T-helper 2 cell treated with Interferon-gamma antibody and Interleukin-4, amounts not matched to agents 5 μg/mL and 100 μg/mL, for 36 hours (primary cell): ENCODE data around the gene ROPN1L.
A peak's percentile ranks its signal among the peaks of the same experiment; 100 is the strongest.
"Not testable (repeated sequence)": the region's sequence is repeated elsewhere in the genome, so short reads cannot be mapped to it uniquely, and the experiment has no call there.

Experiments
- DNase-seq: peaks from one replicate; pipeline ENCODE4 v3.0.0; 2021; ENCODE audit warnings: low spot score
- H3K27ac Mint-ChIP-seq: one replicate; pipeline ENCODE4 v1.8.0; 2021; ENCODE audit warnings: mild to moderate bottlenecking, mixed read lengths
- H3K27me3 Mint-ChIP-seq: one replicate; pipeline ENCODE4 v1.8.0; 2021; ENCODE audit warnings: low read depth, mixed read lengths
- H3K36me3 Mint-ChIP-seq: one replicate; pipeline ENCODE4 v1.8.0; 2021; ENCODE audit warnings: low read depth, mixed read lengths
- H3K4me1 Mint-ChIP-seq: one replicate; pipeline ENCODE4 v1.8.0; 2021; ENCODE audit warnings: low read depth, mixed read lengths
- H3K4me3 Mint-ChIP-seq: one replicate; pipeline ENCODE4 v1.8.0; 2022; ENCODE audit warnings: mild to moderate bottlenecking, moderate library complexity, mixed read lengths
- H3K9me3 Mint-ChIP-seq: one replicate; pipeline ENCODE4 v1.8.0; 2021; ENCODE audit warnings: mixed read lengths

ROPN1L gene

GRCh38 chr5:10441083-10441991 lies at the start of gene ROPN1L:
ROPN1L (plus strand) TSS chr5:10441879; CDS start chr5:10442168, 289 bp downstream.
- H3K4me3 Mint-ChIP-seq, result peak within 1 kb of the TSS; percentile 86
- H3K27me3 Mint-ChIP-seq, result peaks cover 7% of the 10 kb centered on the region
- H3K27ac Mint-ChIP-seq, result no peak within 1 kb of the TSS
- peaks cover 33% of the 10 kb centered on the region for H3K36me3 Mint-ChIP-seq
- H3K4me1 Mint-ChIP-seq, result peaks cover 40% of the 10 kb centered on the region
- DNase-seq, result peak; percentile 86
- H3K9me3 Mint-ChIP-seq, result peaks cover 16% of the 10 kb centered on the region

- not testable (repeated sequence) for H3K27me3 Mint-ChIP-seq, H3K4me1 Mint-ChIP-seq, H3K4me3 Mint-ChIP-seq, H3K27ac Mint-ChIP-seq, H3K9me3 Mint-ChIP-seq, DNase-seq
- H3K36me3 Mint-ChIP-seq, result peaks cover 50% of the 10 kb centered on the region
Measured at GRCh38 chr5:10392567-10393328, 48.9 kb upstream of the ROPN1L start.

- Mint-ChIP-seq H3K36me3 (peaks cover 50% of the 10 kb centered on the region), H3K27ac (no peak overlapping the region)
Measured at GRCh38 chr5:10393491-10393890, 48.2 kb upstream of the ROPN1L start.

GRCh38 chr5:10396552-10396951 lies 45.1 kb upstream of the ROPN1L start:
- Mint-ChIP-seq H3K27ac (no peak overlapping the region), H3K4me1 (peaks cover 6% of the 10 kb centered on the region)

More at GRCh38 chr5:10393491-10393890, 48.2 kb upstream of the ROPN1L start:
- no peaks in the 10 kb centered on the region for H3K9me3 Mint-ChIP-seq
- DNase-seq, result no peak
- H3K27me3 Mint-ChIP-seq, result no peaks in the 10 kb centered on the region
- no peaks in the 10 kb centered on the region for H3K4me1 Mint-ChIP-seq
- no peak overlapping the region for H3K4me3 Mint-ChIP-seq

DNA sequence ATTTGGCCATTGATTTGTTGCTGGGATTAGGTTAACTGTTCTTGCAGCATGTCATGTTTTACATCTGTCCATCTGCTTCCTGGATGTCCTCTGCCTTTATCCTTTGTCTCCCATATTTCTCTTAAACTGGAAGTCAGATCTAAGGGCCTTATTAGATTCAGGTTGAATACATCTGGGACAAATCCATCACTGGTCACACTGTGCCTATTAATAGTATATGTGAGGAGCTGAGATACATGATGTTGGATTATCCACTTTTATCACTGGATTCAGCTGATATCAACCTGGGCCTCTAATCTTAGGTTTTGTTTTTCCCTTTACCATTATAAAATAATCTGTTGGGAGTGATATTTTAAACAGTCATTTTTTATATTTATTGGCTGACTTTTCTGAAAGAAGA lies 41.8 kb upstream of the ROPN1L start:
- no peaks in the 10 kb centered on the region for H3K27me3 Mint-ChIP-seq
- no peak for DNase-seq
- no peaks in the 10 kb centered on the region for H3K9me3 Mint-ChIP-seq
- H3K4me1 Mint-ChIP-seq, result peaks cover 6% of the 10 kb centered on the region
- no peak overlapping the region for H3K27ac Mint-ChIP-seq
- H3K36me3 Mint-ChIP-seq, result peaks cover 37% of the 10 kb centered on the region
- H3K4me3 Mint-ChIP-seq, result no peak overlapping the region

More at GRCh38 chr5:10396552-10396951, 45.1 kb upstream of the ROPN1L start:
- no peak for DNase-seq
- Mint-ChIP-seq H3K27me3 (no peaks in the 10 kb centered on the region), H3K4me3 (no peak overlapping the region), H3K36me3 (peaks cover 46% of the 10 kb centered on the region), H3K9me3 (no peaks in the 10 kb centered on the region)

DNA sequence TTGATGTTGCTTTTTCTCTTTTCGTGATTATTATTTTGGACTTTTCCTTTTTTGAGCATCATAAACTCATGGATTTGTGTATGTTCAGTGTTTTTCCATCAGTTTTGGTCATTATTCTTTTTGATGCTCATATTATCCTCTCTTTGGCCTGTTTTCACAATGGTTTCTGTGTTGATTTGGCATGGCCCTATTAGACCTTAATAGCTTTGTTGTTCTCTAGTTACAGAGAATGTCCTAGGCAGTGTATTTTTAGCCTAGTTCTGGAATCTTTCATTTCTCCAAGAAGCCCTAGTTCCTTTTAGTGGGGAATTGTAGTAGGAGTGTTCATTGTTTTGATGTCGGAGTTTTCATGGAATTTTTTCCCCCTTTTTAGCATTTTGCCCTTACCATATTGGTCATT lies 41.3 kb upstream of the ROPN1L start:
- Mint-ChIP-seq H3K4me1 (peaks cover 6% of the 10 kb centered on the region), H3K36me3 (peaks cover 38% of the 10 kb centered on the region), H3K27me3 (no peaks in the 10 kb centered on the region), H3K4me3 (no peak overlapping the region), H3K9me3 (no peaks in the 10 kb centered on the region), H3K27ac (no peak overlapping the region)
- DNase-seq, result no peak

DNA sequence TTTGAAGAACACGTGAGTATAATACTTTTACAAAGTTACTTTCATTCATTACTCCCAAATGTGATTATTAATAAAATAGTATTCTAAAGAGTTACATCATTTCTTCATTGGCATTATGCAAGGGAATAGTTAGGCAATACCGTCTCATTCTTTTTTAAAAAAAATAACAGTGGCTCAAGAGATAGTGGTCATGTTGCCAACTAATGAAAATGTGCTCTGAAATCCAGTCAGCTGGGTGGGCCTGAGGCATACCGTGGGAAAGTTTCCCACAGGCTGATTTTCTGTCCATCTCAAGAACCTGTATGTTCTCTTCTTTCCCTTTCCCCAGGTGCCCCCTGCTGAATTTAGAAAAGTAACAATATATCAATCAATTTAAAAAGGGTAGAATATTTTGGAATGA lies 40.8 kb upstream of the ROPN1L start:
- no peaks in the 10 kb centered on the region for H3K9me3 Mint-ChIP-seq

GRCh38 chr5:10401498-10401897 lies 40.2 kb upstream of the ROPN1L start:
- no peak overlapping the region for H3K27ac Mint-ChIP-seq
- peaks cover 35% of the 10 kb centered on the region for H3K36me3 Mint-ChIP-seq
- no peaks in the 10 kb centered on the region for H3K27me3 Mint-ChIP-seq
- no peaks in the 10 kb centered on the region for H3K9me3 Mint-ChIP-seq
- DNase-seq, result no peak
- peaks cover 6% of the 10 kb centered on the region for H3K4me1 Mint-ChIP-seq
- no peak overlapping the region for H3K4me3 Mint-ChIP-seq

More for the DNA sequence above, 40.8 kb upstream of the ROPN1L start:
- Mint-ChIP-seq H3K36me3 (peaks cover 37% of the 10 kb centered on the region), H3K27ac (no peak overlapping the region), H3K4me1 (peaks cover 6% of the 10 kb centered on the region), H3K4me3 (no peak overlapping the region), H3K27me3 (no peaks in the 10 kb centered on the region)
- no peak for DNase-seq

GRCh38 chr5:10403829-10404228 lies 37.9 kb upstream of the ROPN1L start:
- peaks cover 39% of the 10 kb centered on the region for H3K36me3 Mint-ChIP-seq
- H3K9me3 Mint-ChIP-seq, result no peaks in the 10 kb centered on the region
- H3K4me3 Mint-ChIP-seq, result no peak overlapping the region
- no peak for DNase-seq
- H3K4me1 Mint-ChIP-seq, result peaks cover 6% of the 10 kb centered on the region
- no peak overlapping the region for H3K27ac Mint-ChIP-seq
- no peaks in the 10 kb centered on the region for H3K27me3 Mint-ChIP-seq

DNA sequence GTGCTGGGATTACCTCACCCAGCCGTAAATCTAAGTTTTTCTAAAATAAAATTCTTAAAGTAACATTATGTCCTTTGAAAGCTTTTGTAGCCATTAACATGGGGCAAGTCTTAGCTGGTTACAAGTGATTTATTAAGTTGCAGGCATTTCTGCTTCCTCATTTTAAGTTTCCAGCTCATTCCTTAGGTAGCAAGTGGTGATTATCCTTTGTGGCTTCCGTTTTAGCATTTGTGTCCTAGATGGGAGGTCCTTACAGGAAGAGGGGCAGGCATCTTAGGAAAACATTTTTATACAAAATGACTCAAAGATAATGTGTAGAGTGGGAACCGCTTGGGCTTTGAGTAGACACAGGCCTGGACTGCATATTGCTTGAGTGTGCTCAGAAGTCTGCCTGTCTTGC lies 35.0 kb upstream of the ROPN1L start:
- Mint-ChIP-seq H3K9me3 (no peaks in the 10 kb centered on the region), H3K27ac (no peak overlapping the region), H3K27me3 (no peaks in the 10 kb centered on the region), H3K4me3 (no peak overlapping the region), H3K4me1 (peaks cover 7% of the 10 kb centered on the region), H3K36me3 (peaks cover 44% of the 10 kb centered on the region)
- DNase-seq, result no peak

- H3K27ac Mint-ChIP-seq, result peak overlapping the region; percentile 11
- H3K36me3 Mint-ChIP-seq, result peaks cover 49% of the 10 kb centered on the region
- DNase-seq, result no peak
- no peak overlapping the region for H3K4me3 Mint-ChIP-seq
- H3K9me3 Mint-ChIP-seq, result no peaks in the 10 kb centered on the region
- peaks cover 7% of the 10 kb centered on the region for H3K4me1 Mint-ChIP-seq
- H3K27me3 Mint-ChIP-seq, result no peaks in the 10 kb centered on the region
Measured at GRCh38 chr5:10409504-10409903, 32.2 kb upstream of the ROPN1L start.

GRCh38 chr5:10410662-10411061 lies 31.0 kb upstream of the ROPN1L start:
- no peak for DNase-seq
- peaks cover 53% of the 10 kb centered on the region for H3K36me3 Mint-ChIP-seq
- no peak overlapping the region for H3K27ac Mint-ChIP-seq
- no peaks in the 10 kb centered on the region for H3K27me3 Mint-ChIP-seq
- H3K4me1 Mint-ChIP-seq, result peaks cover 7% of the 10 kb centered on the region
- no peaks in the 10 kb centered on the region for H3K9me3 Mint-ChIP-seq
- no peak overlapping the region for H3K4me3 Mint-ChIP-seq

DNA sequence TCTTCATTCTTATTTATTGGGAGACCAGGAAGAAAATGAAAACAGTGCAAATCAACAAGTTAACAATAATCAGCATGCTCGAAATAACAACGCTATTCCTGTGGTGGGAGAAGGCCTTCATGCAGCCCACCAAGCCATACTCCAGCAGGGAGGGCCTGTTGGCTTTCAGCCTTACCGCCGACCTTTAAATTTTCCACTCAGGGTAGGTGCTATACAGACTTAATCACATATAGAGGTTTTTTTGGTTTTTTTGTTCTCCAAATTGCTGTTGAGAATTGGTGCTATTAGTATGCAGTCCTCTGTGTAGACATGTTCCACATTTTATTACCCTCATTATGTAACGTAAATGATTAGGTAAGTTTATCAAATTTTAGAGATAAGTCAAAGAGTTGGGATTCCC lies 30.3 kb upstream of the ROPN1L start:
- H3K4me3 Mint-ChIP-seq, result no peak overlapping the region
- no peaks in the 10 kb centered on the region for H3K9me3 Mint-ChIP-seq
- no peak for DNase-seq
- peaks cover 7% of the 10 kb centered on the region for H3K4me1 Mint-ChIP-seq
- H3K27ac Mint-ChIP-seq, result no peak overlapping the region
- peaks cover 49% of the 10 kb centered on the region for H3K36me3 Mint-ChIP-seq
- H3K27me3 Mint-ChIP-seq, result no peaks in the 10 kb centered on the region

DNA sequence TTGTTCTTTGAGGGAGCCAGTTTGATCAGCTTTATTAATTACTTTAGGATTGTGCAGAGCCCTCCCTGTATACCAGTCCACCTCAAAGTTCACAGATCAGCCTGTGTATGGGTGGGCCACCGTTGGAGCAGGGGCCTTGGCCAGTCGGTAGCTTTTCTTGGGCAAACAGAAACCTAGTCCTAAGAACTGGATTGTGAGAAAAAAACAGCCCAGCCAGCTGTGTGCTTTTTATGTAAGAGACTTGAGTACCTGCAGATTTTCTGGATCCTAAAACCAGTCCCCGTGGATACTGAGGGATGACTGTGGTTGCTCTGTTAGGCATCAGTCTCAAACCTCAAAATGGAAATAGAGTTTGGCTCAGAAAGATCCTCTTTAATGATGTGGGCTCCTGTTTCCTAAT lies 24.8 kb upstream of the ROPN1L start:
- H3K36me3 Mint-ChIP-seq, result peaks cover 68% of the 10 kb centered on the region
- H3K9me3 Mint-ChIP-seq, result no peaks in the 10 kb centered on the region
- H3K27ac Mint-ChIP-seq, result no peak overlapping the region
- DNase-seq, result no peak
- H3K4me1 Mint-ChIP-seq, result peaks cover 17% of the 10 kb centered on the region
- no peaks in the 10 kb centered on the region for H3K27me3 Mint-ChIP-seq
- H3K4me3 Mint-ChIP-seq, result no peak overlapping the region
